GM23338 (cell line): Measurements from ENCODE around the gene DCST2.

Experiments
- CTCF ChIP-seq, 2 experiments: fragments of 200-600 bp in 1 of 2; sonication (generic) in 1 of 2; conservative IDR thresholded peaks; 2 replicates each; pipeline versions ENCODE4 v1.5.1 to v1.6.1; 2016 to 2017; ENCODE audit warnings: antibody characterized with exemption in 2 of 2, low read depth in 2 of 2, mild to moderate bottlenecking in 2 of 2, moderate library complexity in 1 of 2
- POLR2AphosphoS5 ChIP-seq: IDR thresholded peaks from 2 replicates; pipeline ENCODE4 v1.6.1; 2016; ENCODE audit warnings: antibody characterized with exemption, low read depth

DNA sequence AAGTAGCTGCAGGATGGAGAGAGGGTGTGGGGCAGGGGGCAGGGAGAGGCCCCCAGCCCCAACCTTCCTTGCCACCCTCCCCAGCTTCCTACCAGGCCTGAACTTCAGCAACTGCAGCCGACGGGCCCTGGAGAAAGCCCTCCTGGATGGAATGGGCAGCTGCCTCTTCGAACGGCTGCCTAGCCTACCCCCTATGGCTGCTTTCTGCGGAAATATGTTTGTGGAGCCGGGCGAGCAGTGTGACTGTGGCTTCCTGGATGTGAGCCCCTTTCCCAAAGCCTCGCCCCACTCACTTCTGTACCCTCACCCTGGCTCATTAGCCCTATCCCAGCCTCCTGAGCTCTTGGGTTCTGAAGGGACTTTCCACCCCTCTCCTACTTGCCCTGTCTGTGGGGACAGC is 23.5 kb upstream of the DCST2 start:
- TF ChIP-seq CTCF (conservative IDR thresholded peaks at IDR 0.05; ENCODE audit: low read depth in 2 of 2) (no peak), POLR2AphosphoS5 (no peak)
